ENCODE data around the gene MFSD12.

The MFSD12 gene

GRCh38 chr19:3519126-3519525 is 38.3 kb downstream of the MFSD12 start:
- Histone ChIP-seq H3K27ac (ENCODE audit: low read depth, low read length) (no peak overlapping the region), H3K79me1 (ENCODE audit: low read length) (peaks cover 4% of the 10 kb centered on the region), H4K12ac (ENCODE audit: low read depth, low read length) (no peak overlapping the region), H3K23ac (ENCODE audit: low read length) (no peak overlapping the region), H4K8ac (ENCODE audit: low read depth, low read length) (no peak overlapping the region), H2AK5ac (ENCODE audit: low read length) (no peak overlapping the region), H3K14ac (ENCODE audit: low read length) (no peak overlapping the region), H2BK5ac (ENCODE audit: low read depth, low read length, poor library complexity) (no peak overlapping the region), H3K4me2 (ENCODE audit: low read length) (no peak overlapping the region), H3K4ac (ENCODE audit: low read depth, low read length) (no peak overlapping the region), H3K9me3 (ENCODE audit: insufficient read depth, low read depth, low read length) (peaks cover 3% of the 10 kb centered on the region), H2AFZ (ENCODE audit: insufficient read depth, low read length, poor library complexity) (no peak overlapping the region), H3K18ac (ENCODE audit: low read length) (no peak overlapping the region), H2BK12ac (ENCODE audit: low read length) (no peak overlapping the region), H3K36me3 (ENCODE audit: control insufficient read depth in 1 of 2, insufficient read depth in 2 of 2, low read length in 2 of 2) (peaks cover 54 to 56% of the 10 kb centered on the region in 2 experiments), H4K91ac (ENCODE audit: low read depth, low read length) (no peak overlapping the region), H3K4me3 (ENCODE audit: low read depth, low read length) (no peak overlapping the region), H3K4me1 (ENCODE audit: control insufficient read depth in 1 of 2, insufficient read depth in 2 of 2, low read length in 2 of 2) (peaks cover 20 to 33% of the 10 kb centered on the region in 2 experiments), H3K9ac (ENCODE audit: low read length) (no peak overlapping the region), H3K79me2 (ENCODE audit: control insufficient read depth, insufficient read depth, low read length, poor library complexity) (peaks cover 15% of the 10 kb centered on the region), H3K27me3 (ENCODE audit: insufficient read depth, low read length) (no peaks in the 10 kb centered on the region), H2BK120ac (ENCODE audit: insufficient read depth, low read length, poor library complexity) (no peak overlapping the region)
- WGBS (ENCODE audit: extremely low coverage, insufficient coverage, insufficient read length), result no CpG with 5 or more reads among the region's 18 CpGs
- DNase-seq, result peak; percentile 90 to 92

GRCh38 chr19:3518659-3519058 is 38.7 kb downstream of the MFSD12 start:
- DNase-seq, result no peak
- Histone ChIP-seq H3K36me3 (ENCODE audit: control insufficient read depth in 1 of 2, insufficient read depth in 2 of 2, low read length in 2 of 2) (peaks cover 54 to 55% of the 10 kb centered on the region in 2 experiments), H3K14ac (ENCODE audit: low read length) (no peak overlapping the region), H2AFZ (ENCODE audit: insufficient read depth, low read length, poor library complexity) (no peak overlapping the region), H2BK5ac (ENCODE audit: low read depth, low read length, poor library complexity) (no peak overlapping the region), H2BK120ac (ENCODE audit: insufficient read depth, low read length, poor library complexity) (no peak overlapping the region), H2AK5ac (ENCODE audit: low read length) (no peak overlapping the region), H3K27me3 (ENCODE audit: insufficient read depth, low read length) (no peaks in the 10 kb centered on the region), H3K9me3 (ENCODE audit: insufficient read depth, low read depth, low read length) (peaks cover 3% of the 10 kb centered on the region), H3K4ac (ENCODE audit: low read depth, low read length) (peak overlapping the region; percentile 47), H3K4me3 (ENCODE audit: low read depth, low read length) (no peak overlapping the region), H3K27ac (ENCODE audit: low read depth, low read length) (no peak overlapping the region), H3K23ac (ENCODE audit: low read length) (no peak overlapping the region), H3K79me2 (ENCODE audit: control insufficient read depth, insufficient read depth, low read length, poor library complexity) (peaks cover 17% of the 10 kb centered on the region), H3K18ac (ENCODE audit: low read length) (no peak overlapping the region), H4K91ac (ENCODE audit: low read depth, low read length) (no peak overlapping the region), H3K9ac (ENCODE audit: low read length) (no peak overlapping the region), H3K4me2 (ENCODE audit: low read length) (no peak overlapping the region), H4K8ac (ENCODE audit: low read depth, low read length) (no peak overlapping the region), H3K79me1 (ENCODE audit: low read length) (peaks cover 4% of the 10 kb centered on the region), H3K4me1 (ENCODE audit: control insufficient read depth in 1 of 2, insufficient read depth in 2 of 2, low read length in 2 of 2) (peaks cover 20 to 36% of the 10 kb centered on the region in 2 experiments), H4K12ac (ENCODE audit: low read depth, low read length) (no peak overlapping the region), H2BK12ac (ENCODE audit: low read length) (no peak overlapping the region)
- no CpG with 5 or more reads among the region's 2 CpGs for WGBS (ENCODE audit: extremely low coverage, insufficient coverage, insufficient read length)

DNA sequence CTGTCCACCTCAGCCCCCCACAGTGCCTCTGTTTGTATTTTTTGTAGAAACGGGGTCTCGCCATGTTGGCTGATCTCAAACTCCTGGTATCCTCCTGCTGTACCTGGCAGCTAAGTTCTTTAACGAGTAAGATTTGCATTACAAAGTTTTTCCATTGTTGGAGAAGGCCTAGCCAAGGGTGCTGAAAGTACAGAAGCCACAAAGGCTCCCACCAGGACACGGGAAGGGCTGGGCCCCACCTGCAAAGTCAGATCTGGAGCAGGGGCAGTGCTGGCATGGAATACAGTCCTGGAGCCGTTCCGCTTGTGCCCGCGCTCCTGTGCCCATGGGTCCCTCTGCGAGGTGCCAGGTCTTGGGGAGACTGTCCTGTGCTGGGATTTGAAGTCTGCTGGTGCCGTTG is 39.1 kb downstream of the MFSD12 start:
- no peak for DNase-seq
- Histone ChIP-seq H3K9me3 (ENCODE audit: insufficient read depth, low read depth, low read length) (peaks cover 3% of the 10 kb centered on the region), H2BK120ac (ENCODE audit: insufficient read depth, low read length, poor library complexity) (no peak overlapping the region), H3K36me3 (ENCODE audit: control insufficient read depth in 1 of 2, insufficient read depth in 2 of 2, low read length in 2 of 2) (peaks cover 53 to 55% of the 10 kb centered on the region in 2 experiments), H3K79me1 (ENCODE audit: low read length) (peaks cover 4% of the 10 kb centered on the region), H3K27me3 (ENCODE audit: insufficient read depth, low read length) (no peaks in the 10 kb centered on the region), H3K4me2 (ENCODE audit: low read length) (no peak overlapping the region), H2AFZ (ENCODE audit: insufficient read depth, low read length, poor library complexity) (no peak overlapping the region), H4K91ac (ENCODE audit: low read depth, low read length) (no peak overlapping the region), H3K9ac (ENCODE audit: low read length) (no peak overlapping the region), H4K12ac (ENCODE audit: low read depth, low read length) (no peak overlapping the region), H2BK5ac (ENCODE audit: low read depth, low read length, poor library complexity) (no peak overlapping the region), H3K4me3 (ENCODE audit: low read depth, low read length) (no peak overlapping the region), H3K27ac (ENCODE audit: low read depth, low read length) (no peak overlapping the region), H3K23ac (ENCODE audit: low read length) (no peak overlapping the region), H3K14ac (ENCODE audit: low read length) (no peak overlapping the region), H3K4me1 (ENCODE audit: control insufficient read depth in 1 of 2, insufficient read depth in 2 of 2, low read length in 2 of 2) (peaks cover 20 to 36% of the 10 kb centered on the region in 2 experiments), H2BK12ac (ENCODE audit: low read length) (no peak overlapping the region), H2AK5ac (ENCODE audit: low read length) (no peak overlapping the region), H3K18ac (ENCODE audit: low read length) (no peak overlapping the region), H3K4ac (ENCODE audit: low read depth, low read length) (peak overlapping the region; percentile 47), H3K79me2 (ENCODE audit: control insufficient read depth, insufficient read depth, low read length, poor library complexity) (peaks cover 18% of the 10 kb centered on the region), H4K8ac (ENCODE audit: low read depth, low read length) (no peak overlapping the region)
- no CpG with 5 or more reads among the region's 10 CpGs for WGBS (ENCODE audit: extremely low coverage, insufficient coverage, insufficient read length)

DNA sequence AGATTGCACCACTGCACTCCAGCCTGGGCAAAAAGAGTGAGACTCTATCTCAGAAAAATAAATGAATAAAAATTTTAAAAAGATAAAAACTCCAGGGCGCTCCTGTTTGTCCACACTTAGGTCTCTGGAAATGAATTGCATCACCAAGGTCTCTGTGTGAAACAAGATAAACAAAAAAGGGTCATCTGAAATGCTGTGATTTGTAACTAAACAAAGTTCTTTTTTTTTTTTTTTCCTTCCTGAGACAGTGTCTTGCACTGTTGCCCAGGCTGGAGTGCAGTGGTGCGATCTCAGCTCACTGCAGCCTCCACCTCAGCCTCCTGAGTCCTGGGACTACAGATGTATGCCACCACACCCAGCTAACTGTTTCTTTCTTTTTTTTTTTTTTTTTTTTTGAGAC is 39.7 kb downstream of the MFSD12 start:
- Histone ChIP-seq H2BK12ac (ENCODE audit: low read length) (no peak overlapping the region), H3K27me3 (ENCODE audit: insufficient read depth, low read length) (no peaks in the 10 kb centered on the region), H3K9me3 (ENCODE audit: insufficient read depth, low read depth, low read length) (peaks cover 3% of the 10 kb centered on the region), H3K23ac (ENCODE audit: low read length) (no peak overlapping the region), H3K9ac (ENCODE audit: low read length) (no peak overlapping the region), H2BK120ac (ENCODE audit: insufficient read depth, low read length, poor library complexity) (no peak overlapping the region), H3K36me3 (ENCODE audit: control insufficient read depth in 1 of 2, insufficient read depth in 2 of 2, low read length in 2 of 2) (peaks cover 51 to 55% of the 10 kb centered on the region in 2 experiments), H4K91ac (ENCODE audit: low read depth, low read length) (no peak overlapping the region), H3K18ac (ENCODE audit: low read length) (no peak overlapping the region), H2BK5ac (ENCODE audit: low read depth, low read length, poor library complexity) (no peak overlapping the region), H2AK5ac (ENCODE audit: low read length) (no peak overlapping the region), H3K4me2 (ENCODE audit: low read length) (no peak overlapping the region), H4K12ac (ENCODE audit: low read depth, low read length) (no peak overlapping the region), H3K4me3 (ENCODE audit: low read depth, low read length) (no peak overlapping the region), H3K4ac (ENCODE audit: low read depth, low read length) (no peak overlapping the region), H4K8ac (ENCODE audit: low read depth, low read length) (no peak overlapping the region), H3K27ac (ENCODE audit: low read depth, low read length) (no peak overlapping the region), H3K79me2 (ENCODE audit: control insufficient read depth, insufficient read depth, low read length, poor library complexity) (peaks cover 23% of the 10 kb centered on the region), H3K79me1 (ENCODE audit: low read length) (peaks cover 4% of the 10 kb centered on the region), H2AFZ (ENCODE audit: insufficient read depth, low read length, poor library complexity) (no peak overlapping the region), H3K4me1 (ENCODE audit: control insufficient read depth in 1 of 2, insufficient read depth in 2 of 2, low read length in 2 of 2) (peaks cover 20 to 36% of the 10 kb centered on the region in 2 experiments), H3K14ac (ENCODE audit: low read length) (no peak overlapping the region)
- no peak for DNase-seq
- no CpG with 5 or more reads among the region's 2 CpGs for WGBS (ENCODE audit: extremely low coverage, insufficient coverage, insufficient read length)

Data from trophoblast cell (in vitro differentiated cells and primary cell).